A549 (cell line): ENCODE data around the gene LRRC46. TPM values are rescaled to one million over a fixed set of nuclear protein-coding genes. Genes with fewer than 3 reads are reported as not detected.

Experiments used
- ATAC-seq, 2 experiments: fragments of 200-7000 bp in 1 of 2; fragments of >200 bp in 1 of 2; cut with Nextera tagmentation in 1 of 2; cut with Tn5 transposase in 1 of 2; 3 replicates each; pipeline versions ENCODE4 v1.8.0 to v1.9.1; 2018 to 2020; ENCODE audit warnings: mild to moderate bottlenecking in 1 of 2, moderate library complexity in 1 of 2
- CTCF ChIA-PET: fragments of 300-600 bp; sonication (Branson Sonifier 250); formaldehyde crosslinking; extraction: SDS; loops from one replicate; lab custom pipeline; 2021; ENCODE audit warnings: antibody characterized with exemption, inconsistent platforms; lab: Yijun Ruan, JAX
- POLR2A ChIA-PET: fragments of 350-600 bp; formaldehyde crosslinking; extraction: SDS; loops from one replicate; lab custom pipeline; 2021; ENCODE audit warnings: antibody characterized with exemption, inconsistent platforms; lab: Yijun Ruan, JAX
- DNase-seq, 2 experiments: peaks; one replicate each; pipeline versions ENCODE4 v3.0.0 to v3.0.0-alpha.2; 2011 to 2016; ENCODE audit warnings: low read depth in 1 of 2, low spot score in 1 of 2
- FAIRE-seq: peaks from 2 replicates; lab custom pipeline; 2011; peaks lifted over from hg19 to GRCh38; lab: Jason Lieb, UNC
- H3K27ac ChIP-seq, 2 experiments: fragments of >200 bp; sonication (Bioruptor Twin); formaldehyde crosslinking; 3 replicates each; pipeline ENCODE4 v1.5.1; 2016 to 2017
- H3K4me1 ChIP-seq: fragments of >200 bp; sonication (Bioruptor Twin); formaldehyde crosslinking; 3 replicates; pipeline ENCODE4 v1.6.1; 2016
- H3K4me2 ChIP-seq: fragments of >200 bp; sonication (Bioruptor Twin); formaldehyde crosslinking; 3 replicates; pipeline ENCODE4 v1.6.1; 2016
- H3K4me3 ChIP-seq: fragments of >200 bp; sonication (Bioruptor Twin); formaldehyde crosslinking; 3 replicates; pipeline ENCODE4 v1.5.1; 2016
- H3K9me3 ChIP-seq: fragments of >200 bp; sonication (Bioruptor Twin); formaldehyde crosslinking; 3 replicates; pipeline ENCODE4 v1.6.1; 2016
- BHLHE40 ChIP-seq: IDR thresholded peaks from 2 replicates; pipeline ENCODE4 v1.6.1; 2012; ENCODE audit warnings: low read depth, low read length, inconsistent platforms
- CBX2 ChIP-seq: fragments of 200-600 bp; sonication (generic); IDR thresholded peaks from 2 replicates; pipeline ENCODE4 v1.6.1; 2016; ENCODE audit warnings: low read depth, mild to moderate bottlenecking, borderline replicate concordance
- CBX8 ChIP-seq: fragments of 200-600 bp; sonication (generic); IDR thresholded peaks from 2 replicates; pipeline ENCODE4 v1.6.1; 2016
- FOSB ChIP-seq: fragments of 250-450 bp; sonication (Bioruptor Pico); IDR thresholded peaks from 2 replicates; pipeline ENCODE4 v1.5.0; 2020; ENCODE audit warnings: mild to moderate bottlenecking, moderate library complexity
- FOSL2 ChIP-seq, 2 experiments: fragments of 450-650 bp in 1 of 2; fragments of >200 bp in 1 of 2; sonication (Bioruptor Twin) in 1 of 2; formaldehyde crosslinking; IDR thresholded peaks; 2 replicates each; pipeline versions ENCODE4 v1.5.0 to v1.6.1; 2016 to 2020; ENCODE audit warnings: mild to moderate bottlenecking in 1 of 2, moderate library complexity in 1 of 2
- FOXS1 ChIP-seq: fragments of 250-450 bp; sonication (Bioruptor Pico); IDR thresholded peaks from 2 replicates; pipeline ENCODE4 v1.5.0; 2020; ENCODE audit warnings: mild to moderate bottlenecking, moderate library complexity
- HMGXB4 ChIP-seq: fragments of 250-450 bp; sonication (Bioruptor Pico); IDR thresholded peaks from 2 replicates; pipeline ENCODE4 v1.5.0; 2021; ENCODE audit warnings: mild to moderate bottlenecking, moderate library complexity, borderline replicate concordance
- JUN ChIP-seq, 2 experiments: fragments of >200 bp; sonication (Bioruptor Twin); formaldehyde crosslinking; IDR thresholded peaks; 2 replicates in 1 of 2; 3 replicates in 1 of 2; pipeline ENCODE4 v1.6.1; 2016 to 2017
- MAFK ChIP-seq: fragments of 450-650 bp; IDR thresholded peaks from 2 replicates; pipeline ENCODE4 v1.6.1; 2014; ENCODE audit not compliant: partially characterized antibody
- MAZ ChIP-seq: fragments of 150-350 bp; IDR thresholded peaks from 2 replicates; pipeline ENCODE4 v1.6.1; 2014; ENCODE audit warnings: antibody characterized with exemption, low read depth, low read length, borderline replicate concordance
- NFE2L2 ChIP-seq: fragments of 150-350 bp; conservative IDR thresholded peaks from 2 replicates; pipeline ENCODE4 v1.6.1; 2014; ENCODE audit warnings: low read length
- PHF8 ChIP-seq: fragments of 200-600 bp; sonication (generic); IDR thresholded peaks from 2 replicates; pipeline ENCODE4 v1.6.1; 2016; ENCODE audit warnings: low read depth, mild to moderate bottlenecking, antibody characterized with exemption, moderate library complexity, borderline replicate concordance
- POLR2AphosphoS2 ChIP-seq: conservative IDR thresholded peaks from 2 replicates; pipeline ENCODE4 v1.6.1; 2012; ENCODE audit warnings: low read length, improper control_type of control experiment, inconsistent platforms
- RAD21 ChIP-seq, 2 experiments: fragments of >200 bp in 1 of 2; sonication (Bioruptor Twin) in 1 of 2; formaldehyde crosslinking in 1 of 2; IDR thresholded peaks in 1 of 2; conservative IDR thresholded peaks in 1 of 2; 2 replicates in 1 of 2; 3 replicates in 1 of 2; pipeline ENCODE4 v1.6.1; 2012 to 2018; ENCODE audit warnings: inconsistent platforms in 1 of 2
- RCOR1 ChIP-seq: fragments of 150-350 bp; IDR thresholded peaks from 2 replicates; pipeline ENCODE4 v1.6.1; 2014; ENCODE audit warnings: antibody characterized with exemption, low read length, low read depth
- REST ChIP-seq: fragments of 200-600 bp; sonication (generic); IDR thresholded peaks from 2 replicates; pipeline ENCODE4 v1.6.1; 2016; ENCODE audit warnings: antibody characterized with exemption, mild to moderate bottlenecking, moderate library complexity
- RNF2 ChIP-seq: fragments of 200-600 bp; sonication (generic); IDR thresholded peaks from 2 replicates; pipeline ENCODE4 v1.6.1; 2016; ENCODE audit warnings: low read depth, mild to moderate bottlenecking, antibody characterized with exemption, moderate library complexity, borderline replicate concordance
- SREBF2 ChIP-seq: fragments of 450-650 bp; IDR thresholded peaks from 2 replicates; pipeline ENCODE4 v1.6.1; 2014; ENCODE audit warnings: mild to moderate bottlenecking, moderate library complexity
- TP53 ChIP-seq: fragments of 250-450 bp; sonication (Bioruptor Pico); IDR thresholded peaks from 2 replicates; pipeline ENCODE4 v1.5.0; 2021; ENCODE audit warnings: mild to moderate bottlenecking, moderate library complexity
- WGBS: methylation state at CpG from one replicate; pipeline ENCODE4 v1.1.6; 2017; ENCODE audit errors: missing lambda C conversion rate; 5-methylcytosine and 5-hydroxymethylcytosine counted together
- polyA plus RNA-seq, 4 experiments: library from polyadenylated mRNA; depleted of rRNA in 3 of 4; stranded (reverse); fragments of >200 nt; fragmentation: RNase III in 1 of 4; extraction: RNeasy Plus Mini Kit Qiagen cat#74134 plus additional on column Dnase treatment in 1 of 4; gene quantifications; 2 replicates in 3 of 4; 3 replicates in 1 of 4; pipeline ENCODE4 v1.2.3, GENCODE V29; 2011 to 2017

Gene LRRC46
- polyA plus RNA-seq, 2 of the 4 experiments (the other 2 are of a cell fraction), result 2.7 to 3.0 TPM

- H3K9me3 ChIP-seq, result no peaks in the 10 kb centered on the region
- ChIA-PET POLR2A (no interaction called here), CTCF (interaction anchor here (1.0 to 4.0 kb wide), 4 partner anchors 13 to 41 kb away, joined by 3 to 20 read pairs (median 4); partner anchors contain the start of gene SCRN2)
- peaks cover 14% of the 10 kb centered on the region for H3K4me1 ChIP-seq
- no peak overlapping the region for H3K4me2 ChIP-seq
- no peak for ATAC-seq
- no peak for FAIRE-seq
- no peak overlapping the region for H3K27ac ChIP-seq
- TF ChIP-seq POLR2AphosphoS2 (no peak), RNF2 (no peak), NFE2L2 (no peak), FOXS1 (CRISPR knock-in tag) (no peak), RAD21 (conservative IDR thresholded peaks at IDR 0.05 in 1 of 2, IDR thresholded peaks at IDR 0.05 in 1 of 2) (no peak), BHLHE40 (no peak), SREBF2 (no peak), CBX8 (no peak)
- WGBS, result 93% methylated on average over 10 of the region's 10 CpGs
- H3K4me3 ChIP-seq, result no peak overlapping the region
- no peak for DNase-seq
Measured at GRCh38 chr17:47816947-47817346, 14.5 kb upstream of the LRRC46 start.

GRCh38 chr17:47818002-47818695 is 13.3 kb upstream of the LRRC46 start:
- Histone ChIP-seq H3K27ac (no peak overlapping the region), H3K4me2 (no peak overlapping the region), H3K4me1 (peaks cover 21% of the 10 kb centered on the region), H3K4me3 (no peak overlapping the region), H3K9me3 (no peaks in the 10 kb centered on the region)
- WGBS, result 88% methylated on average over 11 of the region's 11 CpGs
- ChIA-PET CTCF (interaction anchor here (0.7 to 1.3 kb wide), 6 partner anchors 16 to 154 kb away, joined by 3 read pairs; partner anchors contain the start of gene SCRN2), POLR2A (interaction anchor here (1.0 kb wide), 1 partner anchor 13 kb away, joined by 5 read pairs; the partner anchor contains the start of genes LRRC46 and MRPL10)
- FAIRE-seq (no peak), DNase-seq (no peak), ATAC-seq (no peak)
- no peak for TF ChIP-seq HMGXB4
- TF ChIP-seq FOSB (CRISPR knock-in tag), result no peak
- TF ChIP-seq JUN (IDR thresholded peaks at IDR 0.05), result no peak
- no peak for TF ChIP-seq POLR2AphosphoS2

- H3K4me2 ChIP-seq, result no peak overlapping the region
- ATAC-seq (no peak), FAIRE-seq (no peak), DNase-seq (no peak)
- no peaks in the 10 kb centered on the region for H3K9me3 ChIP-seq
- no peak overlapping the region for H3K27ac ChIP-seq
- WGBS, result 88% methylated on average over 9 of the region's 10 CpGs
- TF ChIP-seq MAZ (no peak), FOSL2 (IDR thresholded peaks at IDR 0.05) (no peak), FOSL2 (CRISPR knock-in tag; IDR thresholded peaks at IDR 0.05) (no peak), MAFK (no peak), RCOR1 (no peak), TP53 (no peak), PHF8 (no peak), REST (no peak), BHLHE40 (no peak), CBX2 (no peak)
- no peak overlapping the region for H3K4me3 ChIP-seq
- CTCF ChIA-PET, result interaction anchor here (1.0 to 1.5 kb wide), 3 partner anchors 12 to 23 kb away, joined by 3 read pairs; partner anchors contain the start of genes LRRC46 and MRPL10
- H3K4me1 ChIP-seq, result peaks cover 21% of the 10 kb centered on the region
- POLR2A ChIA-PET, result no interaction called here
Measured at GRCh38 chr17:47819475-47819874, 12.0 kb upstream of the LRRC46 start.
